Loucy (cell line): Measurements from ENCODE around the gene L3MBTL3.

Experiments
- H2AFZ ChIP-seq: fragments of 200-600 bp; sonication (generic); 2 replicates; pipeline ENCODE4 v1.6.0; 2016; ENCODE audit warnings: antibody characterized with exemption, mild to moderate bottlenecking, low read length, moderate library complexity
- H3F3A ChIP-seq: fragments of 200-600 bp; 2 replicates; pipeline ENCODE4 v1.6.0; 2016; ENCODE audit warnings: antibody characterized with exemption, low read depth, mild to moderate bottlenecking
- H3K27me3 ChIP-seq: fragments of 200-600 bp; sonication (generic); 2 replicates; pipeline ENCODE4 v1.6.1; 2014; ENCODE audit warnings: low read length, mild to moderate bottlenecking; ENCODE audit not compliant: insufficient read depth, poor library complexity, severe bottlenecking
- H3K36me3 ChIP-seq: fragments of 200-600 bp; sonication (generic); 2 replicates; pipeline ENCODE4 v1.6.1; 2016; ENCODE audit warnings: low read length; ENCODE audit not compliant: insufficient read depth
- H3K4me1 ChIP-seq: fragments of 200-600 bp; sonication (generic); 2 replicates; pipeline ENCODE4 v1.5.1; 2014; ENCODE audit warnings: low read length, mild to moderate bottlenecking; ENCODE audit not compliant: insufficient read depth, poor library complexity, severe bottlenecking
- H3K4me2 ChIP-seq: fragments of 200-600 bp; sonication (generic); 2 replicates; pipeline ENCODE4 v1.6.0; 2014; ENCODE audit warnings: antibody characterized with exemption, low read length, low read depth, mild to moderate bottlenecking; ENCODE audit not compliant: poor library complexity, severe bottlenecking
- H3K4me3 ChIP-seq: fragments of 200-600 bp; sonication (generic); 2 replicates; pipeline ENCODE4 v1.5.1; 2014; ENCODE audit warnings: low read length, mild to moderate bottlenecking, mixed read lengths; ENCODE audit not compliant: poor library complexity, severe bottlenecking
- H3K79me2 ChIP-seq: fragments of 200-600 bp; sonication (generic); 2 replicates; pipeline ENCODE4 v1.6.1; 2014; ENCODE audit warnings: low read length; ENCODE audit not compliant: insufficient read depth
- H3K9ac ChIP-seq: fragments of 200-600 bp; sonication (generic); 2 replicates; pipeline ENCODE4 v1.6.0; 2014; ENCODE audit warnings: mild to moderate bottlenecking, low read depth, low read length, moderate library complexity; ENCODE audit not compliant: poor library complexity, severe bottlenecking
- H3K9me2 ChIP-seq: fragments of 200-600 bp; sonication (generic); replicated peaks from 2 replicates; pipeline ENCODE4 v1.6.1; 2016; ENCODE audit warnings: low read depth, low read length, mixed read lengths
- H3K9me3 ChIP-seq: fragments of 200-600 bp; sonication (generic); 2 replicates; pipeline ENCODE4 v1.6.1; 2014; ENCODE audit warnings: mild to moderate bottlenecking, antibody characterized with exemption, low read length, low read depth; ENCODE audit not compliant: insufficient read depth
- H4K20me1 ChIP-seq: fragments of 200-600 bp; sonication (generic); 2 replicates; pipeline ENCODE4 v1.6.0; 2014; ENCODE audit warnings: antibody characterized with exemption, low read length, mild to moderate bottlenecking; ENCODE audit not compliant: insufficient read depth, poor library complexity, severe bottlenecking
- CTCF ChIP-seq: fragments of 200-600 bp; sonication (generic); conservative IDR thresholded peaks from 2 replicates; pipeline ENCODE4 v1.5.1; 2014; ENCODE audit warnings: mild to moderate bottlenecking, antibody characterized with exemption, low read length
- EZH2phosphoT487 ChIP-seq: fragments of 200-600 bp; IDR thresholded peaks from 2 replicates; pipeline ENCODE4 v1.6.1; 2018; ENCODE audit warnings: antibody characterized with exemption, mild to moderate bottlenecking, moderate library complexity, borderline replicate concordance

The L3MBTL3 gene

GRCh38 chr6:130090796-130091195, 72.4 kb downstream of the L3MBTL3 start:
- Histone ChIP-seq H3K9me2 (no peaks in the 10 kb centered on the region), H3K4me3 (no peak overlapping the region), H4K20me1 (no peaks in the 10 kb centered on the region), H2AFZ (no peak overlapping the region), H3K4me1 (no peaks in the 10 kb centered on the region), H3K27me3 (peaks cover 10% of the 10 kb centered on the region), H3F3A (no peaks in the 10 kb centered on the region), H3K9me3 (no peaks in the 10 kb centered on the region), H3K36me3 (peaks cover 9% of the 10 kb centered on the region; the same call in 1 of the 2 replicates), H3K9ac (no peak overlapping the region), H3K4me2 (no peak overlapping the region), H3K79me2 (no peaks in the 10 kb centered on the region)
- TF ChIP-seq CTCF (no peak), EZH2phosphoT487 (no peak)

GRCh38 chr6:130093546-130093945, 75.2 kb downstream of the L3MBTL3 start:
- no peaks in the 10 kb centered on the region for H4K20me1 ChIP-seq
- H3K9me2 ChIP-seq = no peaks in the 10 kb centered on the region
- H3K4me2 ChIP-seq = no peak overlapping the region
- H3F3A ChIP-seq = no peaks in the 10 kb centered on the region
- H3K79me2 ChIP-seq = no peaks in the 10 kb centered on the region
- no peaks in the 10 kb centered on the region for H3K9me3 ChIP-seq
- H3K36me3 ChIP-seq = peaks cover 6% of the 10 kb centered on the region; the same call in 1 of the 2 replicates
- H3K9ac ChIP-seq = no peak overlapping the region
- TF ChIP-seq EZH2phosphoT487 (no peak), CTCF (no peak)
- H3K27me3 ChIP-seq = peaks cover 10% of the 10 kb centered on the region
- no peaks in the 10 kb centered on the region for H3K4me1 ChIP-seq
- no peak overlapping the region for H2AFZ ChIP-seq
- no peak overlapping the region for H3K4me3 ChIP-seq

- no peak for TF ChIP-seq EZH2phosphoT487
- TF ChIP-seq CTCF = no peak
- Histone ChIP-seq H3K4me2 (no peak overlapping the region), H3K9me2 (no peaks in the 10 kb centered on the region), H3K79me2 (no peaks in the 10 kb centered on the region), H3K9me3 (no peaks in the 10 kb centered on the region), H2AFZ (no peak overlapping the region), H4K20me1 (no peaks in the 10 kb centered on the region), H3K36me3 (peaks cover 6% of the 10 kb centered on the region; the same call in 1 of the 2 replicates), H3K27me3 (peaks cover 4% of the 10 kb centered on the region), H3K4me1 (no peaks in the 10 kb centered on the region), H3F3A (no peaks in the 10 kb centered on the region), H3K9ac (no peak overlapping the region), H3K4me3 (no peak overlapping the region)
These were observed 79.9 kb downstream of the L3MBTL3 start for GRCh38 chr6:130098317-130098716.
